Measurements from ENCODE around the gene OFD1.

The OFD1 gene

DNA sequence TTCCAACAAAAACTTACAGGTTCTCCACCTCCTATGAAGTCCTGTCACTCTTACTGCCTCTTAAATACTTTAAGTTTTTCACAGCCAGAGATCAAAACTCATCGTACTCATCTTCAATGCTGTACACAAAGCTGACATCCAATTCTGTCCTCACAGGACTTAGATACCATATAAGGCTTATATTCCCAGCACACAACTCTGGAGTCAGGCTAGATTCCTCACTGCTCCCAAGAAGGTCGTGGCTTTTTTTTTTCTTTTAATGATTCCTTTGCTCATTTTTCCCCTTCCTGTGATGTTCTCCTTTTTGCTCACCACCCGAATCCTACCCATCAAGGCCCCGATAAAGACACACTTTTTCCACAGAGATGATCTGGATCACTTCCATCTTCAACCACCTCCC is 1.0 kb upstream of the OFD1 start:
- TF ChIP-seq, protein P1, sequence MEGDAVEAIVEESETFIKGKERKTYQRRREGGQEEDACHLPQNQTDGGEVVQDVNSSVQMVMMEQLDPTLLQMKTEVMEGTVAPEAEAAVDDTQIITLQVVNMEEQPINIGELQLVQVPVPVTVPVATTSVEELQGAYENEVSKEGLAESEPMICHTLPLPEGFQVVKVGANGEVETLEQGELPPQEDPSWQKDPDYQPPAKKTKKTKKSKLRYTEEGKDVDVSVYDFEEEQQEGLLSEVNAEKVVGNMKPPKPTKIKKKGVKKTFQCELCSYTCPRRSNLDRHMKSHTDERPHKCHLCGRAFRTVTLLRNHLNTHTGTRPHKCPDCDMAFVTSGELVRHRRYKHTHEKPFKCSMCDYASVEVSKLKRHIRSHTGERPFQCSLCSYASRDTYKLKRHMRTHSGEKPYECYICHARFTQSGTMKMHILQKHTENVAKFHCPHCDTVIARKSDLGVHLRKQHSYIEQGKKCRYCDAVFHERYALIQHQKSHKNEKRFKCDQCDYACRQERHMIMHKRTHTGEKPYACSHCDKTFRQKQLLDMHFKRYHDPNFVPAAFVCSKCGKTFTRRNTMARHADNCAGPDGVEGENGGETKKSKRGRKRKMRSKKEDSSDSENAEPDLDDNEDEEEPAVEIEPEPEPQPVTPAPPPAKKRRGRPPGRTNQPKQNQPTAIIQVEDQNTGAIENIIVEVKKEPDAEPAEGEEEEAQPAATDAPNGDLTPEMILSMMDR (IDR thresholded peaks at IDR 0.05; ENCODE audit: low read depth, low read length, missing control alignments): no peak
- no peak for DNase-seq (ENCODE audit: extremely low read depth, low read depth)
- peak overlapping the region; percentile 81 for H3K4me3 ChIP-seq (replicated peaks; ENCODE audit: low read depth, low read length)

DNA sequence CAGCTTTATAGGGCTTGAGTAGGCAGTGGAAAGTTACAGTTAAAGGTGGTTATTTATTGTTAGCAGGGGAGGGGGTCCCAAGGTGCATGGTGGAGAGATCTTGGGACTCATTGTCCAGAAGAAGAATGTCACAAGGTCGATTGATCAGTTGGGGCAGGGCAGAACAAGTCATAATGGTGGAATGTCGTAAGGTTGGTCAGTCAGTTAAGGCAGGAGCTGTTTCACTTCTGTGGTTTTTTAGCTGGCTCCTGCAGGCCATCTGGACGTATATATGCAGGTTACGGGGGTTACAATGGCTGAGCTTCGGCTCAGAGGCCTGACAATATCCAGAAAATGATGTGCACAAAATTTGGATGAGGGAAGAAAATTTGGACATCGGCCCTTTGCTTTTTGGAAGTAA is 7.1 kb downstream of the OFD1 start:
- no peak overlapping the region for H3K4me3 ChIP-seq (replicated peaks; ENCODE audit: low read depth, low read length)
- no peak for DNase-seq (ENCODE audit: extremely low read depth, low read depth)
- TF ChIP-seq, protein P1 (IDR thresholded peaks at IDR 0.05; ENCODE audit: low read depth, low read length, missing control alignments): no peak

DNA sequence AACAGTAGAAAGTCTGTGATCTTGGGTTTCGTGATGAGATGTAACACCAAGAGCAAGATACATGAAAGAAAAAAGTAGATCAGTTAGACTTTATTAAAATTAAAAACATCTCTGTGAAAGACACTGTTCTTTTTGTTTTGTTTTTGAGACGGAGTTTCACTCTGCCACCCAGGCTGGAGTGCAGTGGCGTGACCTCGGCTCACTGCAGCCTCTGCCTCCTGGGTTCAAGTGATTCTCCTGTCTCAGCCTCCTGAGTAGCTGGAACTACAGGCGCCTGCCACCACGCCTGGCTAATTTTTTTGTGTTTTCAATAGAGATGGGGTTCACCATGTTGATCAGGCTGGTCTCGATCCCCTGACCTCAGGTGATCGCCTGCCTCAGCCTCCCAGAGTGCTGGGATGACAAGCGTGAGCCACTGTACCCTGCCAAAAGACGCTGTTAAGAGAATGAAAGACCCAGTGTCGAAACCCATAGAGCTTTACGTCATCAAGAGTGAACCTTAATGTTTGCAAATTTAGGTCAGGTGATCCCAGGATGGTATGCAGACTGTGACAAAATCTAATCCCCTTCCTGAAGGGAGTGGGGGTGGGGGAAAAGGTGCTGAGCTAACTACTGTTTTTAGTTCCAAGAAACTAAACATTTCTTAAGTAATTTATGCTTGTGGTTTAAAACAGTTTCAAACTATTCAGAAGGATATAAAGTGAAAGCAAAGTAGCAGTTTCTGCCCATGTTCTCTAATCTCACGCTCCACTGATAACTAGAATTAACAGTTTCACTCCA is 8.0 kb downstream of the OFD1 start:
- H3K4me3 ChIP-seq (replicated peaks; ENCODE audit: low read depth, low read length): no peak overlapping the region
- TF ChIP-seq, protein P1 (IDR thresholded peaks at IDR 0.05; ENCODE audit: low read depth, low read length, missing control alignments): no peak
- DNase-seq (ENCODE audit: extremely low read depth, low read depth): no peak

DNA sequence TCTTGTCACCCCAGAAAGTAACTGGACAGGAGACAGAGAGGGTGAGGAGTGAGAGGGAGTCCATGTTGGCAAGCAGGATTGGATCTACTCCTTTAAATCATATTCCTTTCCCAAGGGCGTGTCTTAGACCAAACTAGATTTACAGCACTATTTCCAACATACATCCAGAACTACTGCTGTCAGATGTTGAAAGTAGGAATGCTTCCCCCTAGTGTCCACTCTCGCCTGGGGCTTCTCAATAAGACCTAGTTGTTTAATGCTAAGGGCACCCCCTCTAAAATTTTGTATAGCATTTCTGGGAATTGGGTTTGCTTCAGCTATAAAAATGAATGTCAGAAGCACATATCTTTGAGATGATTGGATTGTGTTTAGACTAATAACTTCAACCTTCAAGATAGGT is 13.3 kb downstream of the OFD1 start:
- peak; percentile 11 for DNase-seq (ENCODE audit: extremely low read depth, low read depth)
- TF ChIP-seq, protein P1 (IDR thresholded peaks at IDR 0.05; ENCODE audit: low read depth, low read length, missing control alignments): peak; percentile 50

DNA sequence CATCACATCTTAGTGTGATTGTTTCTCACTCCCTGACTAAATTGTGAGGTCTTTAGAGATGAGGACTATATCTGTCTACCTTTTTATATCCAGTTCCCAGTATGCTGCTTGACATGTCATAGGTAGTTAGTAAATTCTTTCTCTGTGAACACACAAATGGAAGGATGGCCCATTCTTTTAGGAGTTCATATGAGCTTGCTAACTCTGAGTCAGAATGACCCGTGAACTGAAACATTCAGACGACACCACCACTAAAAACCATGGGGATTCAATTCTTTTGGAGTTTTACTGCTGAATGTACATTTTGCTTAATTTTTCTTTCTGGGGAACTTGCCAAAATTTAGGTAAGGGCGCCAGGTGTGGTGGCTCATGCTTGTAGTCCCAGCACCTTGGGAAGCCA is 13.9 kb downstream of the OFD1 start:
- no peak overlapping the region for H3K4me3 ChIP-seq (replicated peaks; ENCODE audit: low read depth, low read length)
- DNase-seq (ENCODE audit: extremely low read depth, low read depth): no peak
- TF ChIP-seq, protein P1 (IDR thresholded peaks at IDR 0.05; ENCODE audit: low read depth, low read length, missing control alignments): no peak

More for the DNA sequence above, 13.3 kb downstream of the OFD1 start:
- no peak overlapping the region for H3K4me3 ChIP-seq (replicated peaks; ENCODE audit: low read depth, low read length)

DNA sequence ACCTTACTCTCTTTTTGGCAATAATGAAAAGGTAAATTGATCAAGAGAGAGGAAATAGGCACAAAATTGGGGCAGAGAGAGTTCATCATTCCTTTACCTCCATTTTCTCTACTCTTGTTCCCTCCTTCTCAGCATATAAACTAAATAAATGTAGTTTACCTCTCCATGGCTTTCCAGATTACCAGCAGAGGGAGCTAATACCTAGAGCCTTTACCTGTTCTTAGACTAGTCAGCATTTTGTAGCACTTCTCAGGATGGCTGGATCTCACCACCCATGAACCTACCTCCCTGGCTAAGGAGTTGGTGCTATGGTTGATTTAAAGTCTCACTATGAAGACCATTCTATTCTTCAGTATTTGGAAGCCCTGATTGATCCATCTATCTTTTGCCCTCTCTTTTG is 15.7 kb downstream of the OFD1 start:
- TF ChIP-seq, protein P1 (IDR thresholded peaks at IDR 0.05; ENCODE audit: low read depth, low read length, missing control alignments): peak; percentile 45
- no peak overlapping the region for H3K4me3 ChIP-seq (replicated peaks; ENCODE audit: low read depth, low read length)
- no peak for DNase-seq (ENCODE audit: extremely low read depth, low read depth)

DNA sequence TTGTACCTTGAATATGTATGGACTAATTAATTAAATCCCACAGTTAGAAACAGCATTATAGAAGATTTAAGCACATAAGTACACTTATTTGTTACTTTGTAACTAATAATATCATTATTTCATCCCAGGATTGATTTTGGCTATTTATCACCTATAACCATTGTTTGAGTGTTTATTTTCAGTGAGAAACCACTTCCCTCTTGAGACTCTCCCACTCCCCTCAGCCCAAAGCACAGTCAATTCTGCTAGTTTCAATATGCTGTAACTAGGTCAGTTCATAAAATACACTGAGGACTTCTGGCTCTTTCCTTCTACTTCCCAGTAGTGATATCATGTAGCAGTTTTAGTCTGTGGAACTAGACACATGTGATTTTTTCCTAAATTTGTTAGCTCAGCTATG is 16.3 kb downstream of the OFD1 start:
- no peak for DNase-seq (ENCODE audit: extremely low read depth, low read depth)
- TF ChIP-seq, protein P1 (IDR thresholded peaks at IDR 0.05; ENCODE audit: low read depth, low read length, missing control alignments): no peak
- H3K4me3 ChIP-seq (replicated peaks; ENCODE audit: low read depth, low read length): no peak overlapping the region

Data from HFF-Myc (cell line).